PC-3 (cell line): ENCODE data around the gene GADD45B.

Source experiments
- CTCF ChIP-seq: fragments of 300-600 bp; sonication (generic); conservative IDR thresholded peaks from 2 replicates; pipeline ENCODE4 v1.5.1; 2017; ENCODE audit warnings: antibody characterized with exemption, low read depth, mild to moderate bottlenecking, low read length
- EZH2 ChIP-seq: fragments of 300-600 bp; sonication (generic); IDR thresholded peaks from one replicate; pipeline ENCODE4 v1.6.1; 2017; ENCODE audit warnings: antibody characterized with exemption, mild to moderate bottlenecking, low read length; ENCODE audit not compliant: unreplicated experiment

GRCh38 chr19:2451138-2451537 lies 24.8 kb upstream of the GADD45B start:
- TF ChIP-seq CTCF (no peak), EZH2 (no peak)
